Amniotic epithelial cell (primary cell): ENCODE results near the gene ADAM12.

Experiments used
- DNase-seq: peaks from one replicate; pipeline ENCODE4 v3.0.0-alpha.2; 2010; ENCODE audit warnings: low read depth

The ADAM12 gene

DNA sequence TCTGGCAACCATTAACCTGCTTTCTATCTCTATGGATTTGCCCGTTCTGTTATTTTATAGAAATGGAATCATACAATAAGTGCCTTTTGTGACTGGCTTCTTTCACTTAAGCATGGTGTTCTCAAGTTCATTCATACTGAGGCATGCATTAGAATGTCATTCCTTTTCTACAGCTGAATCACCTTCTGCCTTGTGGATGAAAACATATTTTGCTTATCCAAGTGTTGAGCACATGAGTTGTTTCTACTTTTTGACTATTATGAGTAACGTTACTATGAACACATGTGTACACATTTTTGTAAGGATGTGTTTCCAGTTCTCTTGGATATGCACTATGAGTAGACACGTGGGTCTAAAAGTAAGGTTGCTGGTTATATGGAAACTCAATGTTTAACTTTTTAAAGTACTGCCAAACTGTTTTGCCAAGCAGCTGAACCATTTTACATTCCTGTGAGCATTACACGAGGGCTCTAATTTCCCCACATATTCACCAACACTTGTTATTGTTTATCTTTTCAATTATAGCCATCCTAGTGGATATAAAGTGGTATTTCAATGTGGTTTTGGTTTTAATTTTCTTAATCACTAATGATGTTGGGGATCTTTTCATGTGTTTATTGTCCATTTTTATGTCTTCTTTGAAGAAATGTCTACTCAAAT is 250.6 kb downstream of the ADAM12 start:
- DNase-seq: peak; percentile 54

DNA sequence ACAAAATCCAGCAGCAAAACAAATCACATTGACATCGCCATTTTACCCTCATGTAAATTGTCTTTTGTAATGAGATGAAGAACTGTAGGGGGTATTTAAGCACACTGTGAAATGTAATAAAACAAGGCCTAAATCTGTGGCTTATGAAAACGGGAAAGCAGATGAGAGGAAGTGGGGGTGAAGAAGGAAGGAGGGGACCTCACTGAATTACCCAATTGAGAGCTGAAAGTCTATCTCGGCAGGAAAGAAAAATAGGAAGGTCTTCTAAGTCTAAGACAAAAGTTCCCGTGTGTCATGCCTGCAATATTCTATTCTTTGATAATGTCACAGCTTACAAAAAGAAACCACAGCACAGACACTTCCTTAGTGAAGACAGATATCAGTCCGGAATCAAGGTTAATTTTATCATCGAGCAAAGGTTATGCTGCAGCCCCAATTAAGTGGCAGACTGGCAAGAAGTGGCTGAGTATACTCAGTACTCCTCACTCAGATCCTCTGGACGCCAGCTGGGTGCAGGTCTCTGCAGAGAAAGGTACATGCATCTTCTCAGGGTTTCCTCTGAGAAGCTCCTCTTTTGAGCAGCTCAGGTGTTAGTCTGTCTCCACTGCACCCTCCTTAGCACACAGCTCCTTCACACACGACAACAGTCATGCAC is 252.2 kb downstream of the ADAM12 start:
- no peak for DNase-seq

DNA sequence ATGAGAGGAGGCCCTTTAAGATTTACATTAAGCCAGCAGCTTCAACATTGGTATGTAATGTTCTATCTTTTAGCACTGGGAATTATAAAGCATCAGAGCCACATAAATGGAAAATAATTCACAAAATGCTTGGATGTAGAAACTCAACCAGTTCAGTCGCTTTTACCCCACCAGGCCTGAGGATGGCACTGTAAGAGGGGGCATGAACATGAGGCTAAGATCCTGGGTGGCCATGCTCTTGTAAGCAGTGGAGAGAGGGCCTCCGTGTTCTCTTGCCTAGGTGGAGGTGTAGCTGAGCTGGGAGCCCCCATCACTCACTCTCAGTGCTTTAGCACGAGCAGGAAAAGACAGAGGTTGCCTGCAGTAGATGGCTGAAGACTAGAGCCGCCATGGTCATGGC is 253.1 kb downstream of the ADAM12 start:
- peak; percentile 28 for DNase-seq

DNA sequence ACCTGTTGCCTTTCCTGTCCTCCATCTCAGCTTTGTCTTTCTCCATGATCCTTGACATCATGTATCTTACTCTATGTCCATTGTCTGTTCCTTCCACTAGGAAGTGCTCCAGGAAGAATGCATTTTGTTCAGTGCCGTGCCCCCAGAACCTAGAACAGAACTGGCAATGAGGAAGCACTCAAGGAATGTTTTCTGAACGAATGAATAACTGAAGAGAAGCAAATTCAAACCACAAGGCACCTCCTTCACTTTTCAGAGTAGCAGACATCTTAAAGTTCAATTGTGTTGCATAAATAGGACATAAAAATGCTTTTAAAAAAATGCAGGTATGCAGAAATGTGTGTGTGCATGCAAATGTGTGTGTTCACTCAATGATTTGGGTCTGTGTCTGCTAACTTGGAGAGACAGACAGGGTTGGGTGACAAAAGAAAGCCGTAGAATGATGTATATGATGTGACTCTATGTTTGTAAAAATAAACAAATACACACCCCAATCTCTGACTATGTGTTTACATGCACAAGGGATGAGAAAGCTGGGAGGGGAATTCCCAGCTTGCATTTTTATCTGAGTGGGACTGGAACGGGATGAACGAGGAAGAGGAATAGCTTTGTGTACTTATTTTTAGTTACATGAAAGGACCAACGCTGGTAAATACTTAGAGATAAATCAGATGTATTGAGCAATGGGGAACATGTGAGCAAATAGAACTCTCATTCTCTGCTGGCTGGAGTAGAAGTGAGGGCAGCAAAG is 254.2 kb downstream of the ADAM12 start:
- DNase-seq: peak; percentile 92

DNA sequence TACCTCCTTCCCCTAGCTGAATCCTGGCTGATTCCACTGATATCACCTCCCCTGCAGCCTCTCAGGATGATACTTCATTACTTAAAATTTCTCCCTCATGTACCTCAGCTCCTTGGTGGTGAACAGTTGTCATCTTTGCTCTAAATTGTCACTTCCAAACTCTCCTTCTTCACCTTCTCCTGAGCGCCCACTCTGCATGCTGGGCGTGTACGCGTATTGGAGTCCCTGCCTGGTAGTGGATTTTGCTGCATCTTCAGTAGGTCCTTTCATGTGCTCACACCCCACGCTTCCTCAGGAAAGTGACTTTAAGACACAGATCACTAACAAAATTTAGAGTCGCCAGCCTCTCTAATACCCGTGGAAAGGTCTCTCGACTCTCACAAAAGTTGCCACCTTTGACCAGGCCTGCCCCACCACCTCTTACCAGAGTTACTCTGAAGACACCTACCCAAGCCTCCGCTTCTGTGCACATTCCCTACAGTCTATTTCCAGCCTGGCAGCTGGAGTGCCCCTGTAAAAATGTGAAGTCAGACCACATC is 255.1 kb downstream of the ADAM12 start:
- no peak for DNase-seq

DNA sequence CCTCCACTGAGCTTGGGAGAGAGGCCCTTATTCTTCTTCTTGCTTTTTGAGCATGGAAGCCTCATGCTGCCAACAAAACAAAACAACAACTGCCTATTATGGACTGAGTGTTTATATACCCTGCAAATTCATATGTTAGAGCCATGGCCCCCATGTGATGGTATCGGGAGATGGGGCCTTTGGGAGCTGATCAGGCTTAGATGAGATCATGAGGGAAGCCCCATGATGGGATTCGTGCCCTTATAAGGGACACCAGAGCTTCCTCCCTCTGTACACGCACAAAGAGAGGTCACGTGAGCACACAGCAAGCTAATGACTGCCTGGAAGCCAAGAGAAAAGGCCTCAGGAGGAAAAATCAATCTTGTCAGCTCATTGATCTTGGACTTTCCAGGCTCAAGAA is 256.9 kb downstream of the ADAM12 start:
- no peak for DNase-seq

DNA sequence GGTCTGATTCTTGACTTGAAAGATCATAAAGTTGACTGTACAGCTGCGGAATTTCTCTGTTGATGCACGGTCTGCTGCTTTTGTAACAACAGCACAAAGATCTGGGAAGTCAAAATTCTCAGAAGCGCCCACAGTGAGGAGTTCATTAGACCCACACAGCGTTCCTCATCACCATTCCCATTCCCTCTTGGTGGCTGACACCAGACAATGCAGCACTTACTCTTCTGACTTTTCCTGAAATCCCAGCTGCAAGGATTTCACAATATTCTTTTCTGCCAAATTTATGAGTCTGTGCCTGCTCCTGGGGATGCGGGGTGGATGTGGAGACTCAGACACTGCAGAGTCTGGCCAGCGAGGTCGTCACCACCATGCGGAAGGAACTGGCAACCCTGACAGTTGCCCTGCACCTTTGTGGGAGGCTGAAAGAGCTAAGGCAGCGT is 258.0 kb downstream of the ADAM12 start:
- DNase-seq: peak; percentile 7

DNA sequence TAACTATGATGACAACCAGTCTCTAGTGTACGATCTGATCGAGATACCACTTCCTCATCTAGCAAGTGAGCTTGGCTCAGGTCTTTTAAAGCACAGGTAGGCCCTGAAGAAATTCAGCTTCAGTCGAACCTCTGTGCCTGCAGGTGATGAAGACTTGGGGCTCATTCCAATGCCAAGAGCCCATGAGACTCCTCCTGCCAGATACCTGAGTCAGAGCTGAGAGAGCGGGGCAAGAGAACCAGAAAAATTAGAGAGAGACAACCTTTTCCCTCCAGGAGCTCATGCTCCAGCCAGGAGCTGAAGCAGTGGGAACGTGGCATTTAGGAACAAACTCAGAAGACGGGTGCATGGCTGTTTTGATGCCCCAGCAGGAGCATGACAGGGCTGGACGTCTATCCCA is 259.3 kb downstream of the ADAM12 start:
- DNase-seq: no peak

DNA sequence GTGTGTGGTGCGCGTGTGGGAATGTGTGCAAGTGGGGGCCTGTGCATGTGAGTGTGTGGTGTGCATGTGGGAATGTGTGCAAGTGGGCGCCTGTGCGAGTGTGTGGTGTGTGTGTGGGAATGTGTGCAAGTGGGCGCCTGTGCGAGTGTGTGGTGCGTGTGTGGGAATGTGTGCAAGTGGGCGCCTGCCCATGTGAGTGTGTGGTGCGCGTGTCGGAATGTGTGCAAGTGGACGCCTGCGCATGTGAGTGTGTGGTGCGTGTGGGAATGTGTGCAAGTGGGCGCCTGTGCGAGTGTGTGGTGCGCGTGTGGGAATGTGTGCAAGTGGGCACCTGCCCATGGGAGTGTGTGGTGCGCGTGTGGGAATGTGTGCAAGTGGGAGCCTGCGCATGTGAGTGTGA is 259.7 kb downstream of the ADAM12 start:
- no peak for DNase-seq

DNA sequence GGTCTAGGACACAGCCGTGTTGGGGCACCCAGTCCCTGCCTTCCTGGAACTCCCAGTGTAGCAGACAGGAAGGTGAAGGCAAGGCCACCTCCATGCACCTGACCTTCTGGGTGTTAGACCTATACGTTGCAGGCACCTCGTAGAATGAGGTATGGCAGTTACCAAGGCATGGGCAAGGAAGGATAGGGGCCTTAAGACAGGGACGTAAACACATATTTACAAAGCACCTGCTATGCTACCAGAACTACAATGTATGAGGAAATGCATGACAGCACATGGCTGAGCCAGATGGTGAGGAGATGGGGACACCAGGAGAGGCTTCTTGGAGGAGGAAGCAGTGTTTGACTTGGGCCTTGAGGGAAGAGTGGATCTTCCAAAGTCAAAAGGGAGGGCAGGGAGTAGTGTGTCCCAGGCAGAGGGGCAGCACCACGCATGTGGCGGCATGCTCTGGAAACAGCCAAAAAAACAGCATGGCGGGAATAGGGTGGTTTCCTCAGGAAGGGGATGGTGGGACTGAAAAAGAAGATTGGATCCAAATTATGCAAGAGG is 260.7 kb downstream of the ADAM12 start:
- no peak for DNase-seq

DNA sequence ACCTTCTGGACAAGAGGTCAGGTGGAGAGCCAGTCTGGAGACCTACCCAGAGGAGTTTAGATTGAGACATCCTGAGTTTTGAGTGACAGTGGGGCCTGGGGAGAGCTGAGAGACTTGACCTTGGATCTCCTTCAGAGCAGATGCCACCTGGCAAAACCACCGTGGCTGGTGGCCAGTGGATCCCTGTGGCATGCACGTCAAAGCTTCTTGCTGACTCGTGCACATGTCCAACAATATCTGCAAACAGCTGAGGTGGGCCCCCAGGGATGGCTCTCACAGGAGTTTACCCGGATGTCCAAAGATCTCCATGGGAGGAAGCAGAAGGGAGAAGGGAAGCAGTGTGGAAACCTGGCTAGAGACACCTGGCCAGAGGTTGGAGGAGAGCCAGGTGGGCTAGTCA is 261.4 kb downstream of the ADAM12 start:
- no peak for DNase-seq

DNA sequence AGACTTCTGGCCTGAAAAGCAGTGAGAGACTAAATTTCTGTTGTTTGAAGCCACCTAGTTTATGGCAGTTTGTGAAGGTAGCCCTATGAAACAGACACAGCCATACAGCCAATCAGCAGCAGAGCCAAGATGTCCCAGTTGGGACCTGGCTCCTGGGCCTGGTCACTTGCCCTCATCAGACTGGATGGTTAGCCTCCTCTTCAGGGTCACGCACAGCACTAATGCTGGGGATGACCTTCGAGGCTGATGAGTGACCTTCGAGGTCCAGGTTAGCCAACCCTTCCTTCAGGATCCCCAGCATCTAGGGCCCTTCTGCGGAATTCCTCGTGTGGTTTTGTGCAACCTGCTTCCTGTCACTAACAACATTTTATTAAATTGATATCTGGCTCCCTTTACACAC is 262.3 kb downstream of the ADAM12 start:
- no peak for DNase-seq

DNA sequence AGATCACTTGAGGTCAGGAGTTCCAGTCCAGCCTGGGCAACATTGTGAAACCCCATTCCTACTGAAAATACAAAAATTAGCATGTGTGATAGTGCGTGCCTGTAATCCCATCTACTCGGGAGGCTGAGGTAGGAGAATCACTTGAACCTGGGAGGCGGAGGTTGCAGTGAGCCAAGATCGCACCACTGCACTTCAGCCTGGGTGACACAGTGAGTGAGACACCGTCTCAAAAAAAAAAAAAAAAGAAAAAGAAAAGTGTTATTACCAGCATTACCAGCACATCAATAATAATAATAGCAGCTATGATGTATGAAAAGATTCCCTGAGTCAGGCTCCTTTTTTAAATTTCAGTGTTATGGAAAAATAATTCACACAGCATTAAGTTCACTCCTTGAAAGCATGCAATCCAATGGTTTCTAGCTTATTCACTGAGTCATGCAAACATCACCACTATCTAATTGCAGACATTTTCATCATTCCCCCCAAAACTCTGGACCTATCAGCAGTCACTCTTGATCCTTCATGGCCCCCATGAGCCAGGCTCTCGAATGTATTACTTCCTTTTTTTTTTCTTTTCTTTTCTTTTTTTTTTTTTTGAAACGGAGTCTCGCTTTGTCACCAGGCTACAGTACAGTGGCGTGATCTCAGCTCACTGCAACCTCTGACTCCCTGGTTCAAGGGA is 263.5 kb downstream of the ADAM12 start:
- DNase-seq: peak; percentile 9

DNA sequence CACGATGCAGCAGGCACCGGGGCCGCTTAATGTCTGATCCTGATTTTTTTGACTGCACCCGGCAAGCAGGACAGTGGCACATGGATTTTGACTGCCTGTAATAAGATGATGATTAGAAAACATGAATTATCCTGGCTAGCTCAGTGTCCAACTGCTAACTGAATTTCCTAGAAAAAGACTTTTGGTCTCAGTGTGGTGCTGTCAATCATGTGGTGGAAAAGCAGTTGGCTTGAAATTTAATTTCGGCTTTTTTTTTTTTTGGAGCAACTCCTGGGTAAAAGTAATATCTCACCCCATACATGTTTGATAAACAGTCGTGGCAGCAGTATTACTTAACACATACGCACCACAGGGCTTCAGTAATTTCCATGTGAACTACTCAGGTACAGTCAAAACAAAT is 264.2 kb downstream of the ADAM12 start:
- no peak for DNase-seq

DNA sequence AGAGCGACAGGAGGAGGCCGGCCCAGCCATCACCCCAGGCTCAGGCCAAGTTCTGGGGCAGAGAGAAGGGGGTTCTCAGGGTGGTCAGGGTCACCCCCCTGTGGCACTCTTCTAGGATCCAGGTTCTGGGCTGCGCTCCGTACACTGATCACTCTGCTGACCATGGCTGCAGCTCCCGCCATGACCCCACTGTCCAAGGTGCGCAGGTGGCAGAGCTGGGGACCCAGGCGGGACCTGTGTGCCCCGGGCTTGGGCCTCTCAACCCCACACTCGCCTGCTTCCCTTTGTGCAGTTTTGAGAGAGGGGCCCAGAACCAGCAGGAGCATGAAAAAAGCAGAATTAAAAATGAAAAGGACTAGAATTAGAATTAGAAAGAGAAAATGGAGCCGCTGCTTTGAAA is 264.8 kb downstream of the ADAM12 start:
- no peak for DNase-seq

DNA sequence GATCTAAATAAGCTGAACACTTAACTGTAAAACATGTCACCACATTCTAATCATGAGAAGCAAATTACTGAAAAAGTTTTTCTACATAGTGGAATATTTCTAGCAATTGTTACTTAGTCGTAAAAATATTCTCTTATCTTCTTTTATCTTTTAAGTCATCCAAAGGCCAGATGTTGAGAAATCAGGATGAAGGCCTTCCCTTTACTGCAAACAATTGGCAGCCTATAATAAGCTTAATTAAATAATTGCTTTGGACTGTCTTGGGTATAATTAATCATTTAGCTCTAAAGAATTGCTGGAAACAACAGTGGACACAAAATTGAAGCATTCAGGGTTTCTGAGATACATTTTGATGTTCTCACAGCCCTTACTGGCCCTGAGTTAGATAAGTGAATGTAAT is 265.4 kb downstream of the ADAM12 start:
- DNase-seq: peak; percentile 28

DNA sequence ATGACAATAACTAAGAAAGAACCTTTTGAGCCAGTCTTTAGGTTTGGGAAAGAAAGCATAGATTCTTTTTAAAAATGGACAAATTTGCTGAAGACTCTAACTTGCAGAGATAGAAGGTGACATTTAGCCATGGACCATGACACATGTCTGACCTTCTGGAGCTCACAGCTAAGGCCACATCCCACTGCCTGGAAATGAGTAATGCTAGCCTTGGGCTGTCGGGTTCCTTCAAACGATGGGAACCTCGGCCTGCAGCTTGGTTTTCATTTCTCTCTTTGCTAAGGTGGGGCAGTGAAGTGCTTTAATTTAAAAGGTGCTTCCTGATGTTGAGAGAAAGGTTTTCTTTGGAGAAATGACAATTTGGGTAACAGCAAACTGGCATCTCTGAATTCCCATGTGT is 268.7 kb downstream of the ADAM12 start:
- DNase-seq: no peak

DNA sequence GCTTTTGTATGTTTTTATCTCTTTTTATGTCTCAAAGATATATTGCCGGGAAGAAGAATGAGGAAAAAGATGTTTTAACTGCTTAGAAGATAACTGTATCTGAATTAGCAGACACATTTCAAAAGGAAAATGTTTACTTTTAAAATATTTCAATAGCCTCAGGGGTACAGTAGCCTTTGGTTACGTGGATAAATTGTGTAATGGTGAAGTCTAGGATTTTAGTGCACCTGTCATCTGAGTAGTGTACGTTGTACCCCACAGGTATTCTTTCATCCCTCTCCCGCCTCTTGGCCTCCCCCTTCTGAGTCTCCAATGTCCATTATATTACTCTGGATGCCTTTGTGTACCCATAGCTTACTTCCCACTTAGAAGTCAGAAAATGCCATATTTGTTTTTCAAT is 269.8 kb downstream of the ADAM12 start:
- DNase-seq: no peak

DNA sequence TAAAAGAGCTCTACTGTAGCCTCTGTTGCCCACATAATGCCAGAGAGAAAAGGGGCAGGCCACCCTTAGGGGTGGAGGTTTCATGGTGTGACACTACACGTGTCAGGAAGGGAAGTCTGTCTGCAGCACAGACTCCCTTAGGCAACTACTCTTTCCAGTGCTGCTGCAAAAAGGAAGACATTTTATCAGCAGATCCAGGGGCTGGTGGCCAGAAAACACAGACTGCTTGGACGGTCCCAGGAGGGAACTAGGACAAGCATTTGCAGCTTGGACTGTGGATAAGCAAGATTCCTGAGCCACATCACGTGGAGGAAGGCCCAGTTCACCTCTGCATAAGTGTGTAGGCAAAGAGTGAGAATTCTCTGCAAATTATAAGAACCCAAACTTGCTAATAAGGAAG is 271.1 kb downstream of the ADAM12 start:
- DNase-seq: no peak

DNA sequence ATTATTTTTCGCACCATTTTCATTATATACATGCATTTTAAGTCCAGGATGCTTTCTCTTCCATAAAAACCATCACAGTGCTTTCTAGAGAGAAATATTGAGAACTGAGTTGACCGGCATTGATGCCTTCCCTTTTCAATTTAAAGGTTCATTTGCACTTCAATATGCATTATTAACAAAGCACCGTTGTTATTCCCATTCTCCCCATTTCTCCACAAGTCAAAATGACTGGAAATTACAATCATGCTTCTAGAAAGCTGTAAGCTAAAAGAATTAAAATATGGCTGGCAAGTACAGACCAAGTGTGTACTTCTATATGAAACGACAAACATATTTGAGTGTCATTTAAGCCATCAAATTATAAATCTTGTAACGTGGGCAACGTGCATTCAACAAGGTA is 272.4 kb downstream of the ADAM12 start:
- no peak for DNase-seq

DNA sequence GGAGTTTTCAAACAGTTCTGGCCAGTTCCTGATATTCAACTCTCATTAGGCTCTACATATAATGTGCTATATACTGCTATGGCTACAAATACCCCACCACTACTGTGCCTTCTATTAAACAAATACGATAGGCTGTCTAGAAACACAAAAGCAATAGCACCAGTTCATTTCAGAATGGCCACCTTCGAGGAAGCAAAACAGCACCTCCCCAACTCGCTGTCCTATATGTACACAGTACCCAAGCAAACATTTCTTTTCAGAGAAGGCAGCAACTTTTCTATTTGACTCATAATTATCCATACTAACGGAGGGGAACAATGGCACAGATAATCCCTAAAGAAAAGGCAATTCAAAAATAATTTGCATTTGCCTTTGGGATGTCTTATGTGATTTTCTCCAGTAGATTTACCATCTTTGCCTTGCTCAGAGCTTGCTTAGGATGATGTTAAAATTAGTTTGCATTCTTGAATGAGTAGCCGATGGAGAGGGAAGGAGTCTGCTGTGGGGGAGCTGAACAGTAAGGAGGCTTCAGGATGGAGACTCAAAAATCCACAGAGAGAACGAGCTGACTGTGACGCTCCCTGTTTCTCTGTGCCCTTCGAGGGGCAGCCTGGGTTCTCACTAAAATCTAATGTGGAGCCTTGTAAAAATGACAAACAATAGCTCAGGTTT is 273.3 kb downstream of the ADAM12 start:
- DNase-seq: no peak

DNA sequence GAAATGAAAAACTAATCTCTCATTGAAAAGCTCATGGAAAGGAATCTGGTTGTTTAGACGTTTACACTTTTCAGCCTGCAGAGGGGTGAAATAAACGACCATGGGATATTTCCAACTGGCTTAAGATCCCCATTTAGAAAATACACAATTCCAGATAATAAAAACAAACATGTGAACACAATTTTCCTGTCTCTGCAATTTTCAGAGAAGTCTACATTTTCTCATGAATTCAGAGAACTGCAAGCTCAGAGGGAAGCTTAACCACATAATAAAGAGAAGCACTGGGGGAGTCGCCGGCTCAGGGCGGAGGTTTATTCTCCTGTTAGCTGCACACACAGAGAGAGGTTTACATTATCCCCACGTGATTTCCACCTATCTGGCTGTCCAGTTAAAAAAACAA is 276.8 kb downstream of the ADAM12 start:
- no peak for DNase-seq
